ENCODE measurements around the gene GLRA1. TPM values are rescaled to one million over a fixed set of nuclear protein-coding genes. Genes with fewer than 3 reads are reported as not detected.

GLRA1 gene
- total RNA-seq, 4 donors from 2014 or later = not detected

DNA sequence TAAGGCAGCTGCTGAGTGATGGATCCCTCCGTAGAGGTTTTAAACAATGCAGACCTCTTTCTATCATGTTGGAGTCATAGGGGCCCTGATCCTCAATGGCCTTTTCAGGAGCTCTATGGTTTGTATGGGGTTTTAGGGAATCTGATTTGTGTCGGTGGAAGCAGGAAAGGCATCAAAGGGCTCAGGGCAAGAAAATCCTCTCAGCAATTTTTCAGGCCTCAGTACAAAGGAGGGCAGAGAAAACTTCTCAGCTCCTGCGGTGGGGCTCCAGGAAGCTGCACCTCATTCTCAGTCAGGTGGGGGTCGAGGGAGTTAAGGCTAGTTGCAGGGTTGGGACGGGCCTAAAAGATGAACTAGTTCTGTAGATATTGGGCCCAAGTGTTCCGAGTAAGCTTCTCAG is 35.0 kb downstream of the GLRA1 start:
- Histone ChIP-seq H3K27me3 (no peaks in the 10 kb centered on the region), H3K27ac (no peak overlapping the region), H3K4me1 (no peaks in the 10 kb centered on the region), H3K4me3 (no peak overlapping the region), H3K36me3 (no peaks in the 10 kb centered on the region), H3K9me3 (no peaks in the 10 kb centered on the region)
- TF ChIP-seq, protein P1, sequence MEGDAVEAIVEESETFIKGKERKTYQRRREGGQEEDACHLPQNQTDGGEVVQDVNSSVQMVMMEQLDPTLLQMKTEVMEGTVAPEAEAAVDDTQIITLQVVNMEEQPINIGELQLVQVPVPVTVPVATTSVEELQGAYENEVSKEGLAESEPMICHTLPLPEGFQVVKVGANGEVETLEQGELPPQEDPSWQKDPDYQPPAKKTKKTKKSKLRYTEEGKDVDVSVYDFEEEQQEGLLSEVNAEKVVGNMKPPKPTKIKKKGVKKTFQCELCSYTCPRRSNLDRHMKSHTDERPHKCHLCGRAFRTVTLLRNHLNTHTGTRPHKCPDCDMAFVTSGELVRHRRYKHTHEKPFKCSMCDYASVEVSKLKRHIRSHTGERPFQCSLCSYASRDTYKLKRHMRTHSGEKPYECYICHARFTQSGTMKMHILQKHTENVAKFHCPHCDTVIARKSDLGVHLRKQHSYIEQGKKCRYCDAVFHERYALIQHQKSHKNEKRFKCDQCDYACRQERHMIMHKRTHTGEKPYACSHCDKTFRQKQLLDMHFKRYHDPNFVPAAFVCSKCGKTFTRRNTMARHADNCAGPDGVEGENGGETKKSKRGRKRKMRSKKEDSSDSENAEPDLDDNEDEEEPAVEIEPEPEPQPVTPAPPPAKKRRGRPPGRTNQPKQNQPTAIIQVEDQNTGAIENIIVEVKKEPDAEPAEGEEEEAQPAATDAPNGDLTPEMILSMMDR (IDR thresholded peaks at IDR 0.05) = no peak
- TF ChIP-seq EP300 (IDR thresholded peaks at IDR 0.05) = no peak
- TF ChIP-seq POLR2AphosphoS5 (IDR thresholded peaks at IDR 0.05) = no peak
- TF ChIP-seq POLR2A (IDR thresholded peaks at IDR 0.05) = no peak
- no peak for DNase-seq (ENCODE audit: low spot score in 2 of 2)
- WGBS = 70% methylated on average over 6 of the region's 6 CpGs

DNA sequence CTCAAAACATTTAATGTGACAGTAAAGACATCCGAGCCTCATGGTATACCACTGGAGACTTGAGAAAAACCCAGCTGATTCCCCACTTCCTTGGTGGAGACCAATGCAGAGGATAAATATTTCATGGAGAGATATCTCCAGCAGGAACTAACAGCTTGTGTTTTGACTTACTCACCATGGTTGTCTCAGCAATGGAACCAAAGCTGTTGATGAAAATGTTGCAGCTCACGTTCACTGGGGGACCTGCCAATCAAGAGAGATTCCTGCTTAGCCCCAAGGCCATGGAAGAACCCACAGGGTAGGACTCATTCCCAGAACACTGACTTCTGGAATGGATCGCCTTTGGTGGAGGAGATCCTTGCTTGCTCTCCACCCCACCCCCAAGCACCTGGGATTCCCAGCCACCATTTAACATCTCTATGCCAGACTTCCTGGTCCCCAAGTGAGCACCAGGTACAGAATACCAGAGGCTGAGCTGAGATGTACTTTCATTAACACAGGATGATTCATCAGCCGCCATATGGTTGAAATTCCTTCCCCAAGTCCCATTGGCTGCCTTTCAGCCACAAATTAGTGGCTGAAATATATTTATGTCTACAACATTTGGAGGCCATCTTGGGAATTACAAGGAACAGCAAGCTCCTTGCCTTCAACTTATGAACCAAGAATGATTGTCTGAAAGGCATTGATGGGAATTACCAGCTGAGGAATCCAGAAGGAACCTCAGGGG is 37.9 kb downstream of the GLRA1 start:
- no peak for DNase-seq (ENCODE audit: low spot score in 2 of 2)
- TF ChIP-seq POLR2AphosphoS5 (IDR thresholded peaks at IDR 0.05) = no peak
- no peak for TF ChIP-seq EP300 (IDR thresholded peaks at IDR 0.05)
- TF ChIP-seq, protein P1 (IDR thresholded peaks at IDR 0.05) = no peak
- TF ChIP-seq POLR2A (IDR thresholded peaks at IDR 0.05) = no peak
- no peaks in the 10 kb centered on the region for H3K4me1 ChIP-seq
- H3K27ac ChIP-seq = no peak overlapping the region
- WGBS = 57% methylated on average over 3 of the region's 4 CpGs
- no peaks in the 10 kb centered on the region for H3K9me3 ChIP-seq
- no peaks in the 10 kb centered on the region for H3K27me3 ChIP-seq
- H3K36me3 ChIP-seq = no peaks in the 10 kb centered on the region
- no peak overlapping the region for H3K4me3 ChIP-seq

DNA sequence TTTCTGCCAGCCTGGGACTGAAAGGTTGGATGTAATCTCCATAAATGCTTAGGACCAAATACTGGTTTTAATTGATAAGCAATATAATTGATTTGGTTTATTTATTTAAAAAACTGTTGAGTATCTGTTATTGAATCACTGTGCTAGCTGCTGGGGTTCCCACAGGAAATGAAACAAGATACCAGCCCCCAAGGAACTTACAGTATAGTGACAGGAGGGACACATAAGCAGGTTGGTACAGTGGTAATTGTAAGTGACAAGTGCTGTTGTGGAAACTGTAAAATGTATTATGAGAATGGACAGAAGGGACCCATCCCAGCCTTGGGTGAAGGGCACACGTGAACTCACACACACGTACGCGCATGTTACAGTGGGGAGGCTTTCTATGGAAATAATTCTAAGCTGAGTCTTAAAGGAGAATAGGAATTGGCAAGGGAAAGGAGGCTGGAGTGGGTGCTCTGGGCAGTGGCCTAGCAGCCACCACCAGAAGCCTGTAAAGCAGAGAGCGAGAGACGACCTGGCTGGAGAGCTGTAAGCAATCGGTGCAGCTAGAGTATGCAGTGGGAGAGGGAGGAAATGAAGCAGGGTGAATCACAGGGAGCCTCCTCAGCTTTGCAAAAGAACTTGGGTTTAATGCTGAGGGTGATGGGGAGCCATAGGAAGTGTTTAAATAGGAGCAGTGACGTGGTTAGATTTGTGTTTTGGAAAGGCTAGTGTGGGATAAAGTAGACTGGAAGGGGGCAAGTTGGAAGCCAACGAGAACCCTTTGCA is 39.3 kb downstream of the GLRA1 start:
- no peak for DNase-seq (ENCODE audit: low spot score in 2 of 2)
- Histone ChIP-seq H3K36me3 (no peaks in the 10 kb centered on the region), H3K4me3 (no peak overlapping the region), H3K9me3 (no peaks in the 10 kb centered on the region), H3K27ac (no peak overlapping the region), H3K27me3 (no peaks in the 10 kb centered on the region), H3K4me1 (no peaks in the 10 kb centered on the region)
- 75% methylated on average over 9 of the region's 9 CpGs for WGBS
- TF ChIP-seq, protein P1 (IDR thresholded peaks at IDR 0.05) = no peak
- TF ChIP-seq EP300 (IDR thresholded peaks at IDR 0.05) = no peak
- TF ChIP-seq POLR2A (IDR thresholded peaks at IDR 0.05) = no peak
- no peak for TF ChIP-seq POLR2AphosphoS5 (IDR thresholded peaks at IDR 0.05)

DNA sequence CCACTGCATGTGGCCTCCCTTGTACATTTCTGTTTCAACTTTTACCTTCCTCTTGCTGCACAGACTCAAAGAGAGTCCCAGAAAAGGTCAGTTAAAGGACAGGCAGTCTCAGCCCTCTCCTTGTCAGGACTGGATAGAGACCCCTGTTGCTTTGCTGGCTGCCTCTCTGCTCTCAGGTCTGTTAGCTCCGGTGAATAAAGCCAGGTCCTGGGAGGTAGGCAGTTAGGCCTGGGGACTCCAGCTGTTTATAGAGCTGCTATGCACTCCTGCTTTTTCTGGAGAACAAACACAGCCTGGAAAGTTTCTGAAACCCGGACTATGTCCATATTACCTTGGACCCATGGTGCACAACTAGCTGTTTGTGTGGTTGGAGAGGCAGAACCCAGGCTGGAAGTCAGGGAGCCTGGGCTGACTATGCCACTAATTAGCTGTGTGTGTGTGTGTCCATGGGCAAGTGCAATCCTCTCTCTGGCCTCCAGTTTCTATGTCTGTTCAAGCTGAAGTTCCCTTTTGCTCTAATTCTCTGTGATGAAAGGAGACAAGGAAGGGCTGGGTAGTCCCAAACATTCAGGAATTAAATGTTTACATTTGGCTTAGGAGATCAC is 42.9 kb downstream of the GLRA1 start:
- Histone ChIP-seq H3K27ac (no peak overlapping the region), H3K9me3 (peaks cover 3% of the 10 kb centered on the region), H3K4me1 (no peaks in the 10 kb centered on the region), H3K36me3 (no peaks in the 10 kb centered on the region), H3K4me3 (no peak overlapping the region), H3K27me3 (no peaks in the 10 kb centered on the region)
- DNase-seq (ENCODE audit: low spot score in 2 of 2) = no peak
- TF ChIP-seq POLR2A (IDR thresholded peaks at IDR 0.05) (no peak), EP300 (IDR thresholded peaks at IDR 0.05) (no peak), POLR2AphosphoS5 (IDR thresholded peaks at IDR 0.05) (no peak)
- TF ChIP-seq, protein P1 (IDR thresholded peaks at IDR 0.05) = no peak
- 13% methylated on average over 1 of the region's 2 CpGs for WGBS

DNA sequence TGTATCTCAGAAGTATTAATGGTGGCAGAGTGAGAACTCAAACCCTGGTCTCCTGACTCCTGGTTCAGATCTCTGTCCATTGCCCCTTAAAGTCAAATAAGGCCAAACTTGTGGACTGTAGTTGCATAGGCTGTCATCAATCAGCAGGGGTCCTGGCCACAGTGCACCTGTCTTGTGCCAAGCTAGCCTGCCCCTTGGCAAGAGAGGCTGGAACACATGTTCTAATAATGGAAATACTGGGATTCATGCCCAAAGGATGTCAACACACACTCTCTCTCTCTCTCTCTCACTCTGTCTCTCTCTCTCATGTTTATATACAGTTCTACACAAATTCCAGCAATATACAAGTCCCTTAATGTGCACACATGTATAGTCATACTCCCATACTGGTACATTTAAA is 44.3 kb downstream of the GLRA1 start:
- no peaks in the 10 kb centered on the region for H3K4me1 ChIP-seq
- DNase-seq (ENCODE audit: low spot score in 2 of 2) = no peak
- no peaks in the 10 kb centered on the region for H3K36me3 ChIP-seq
- H3K27me3 ChIP-seq = no peaks in the 10 kb centered on the region
- TF ChIP-seq, protein P1 (IDR thresholded peaks at IDR 0.05) = no peak
- TF ChIP-seq POLR2A (IDR thresholded peaks at IDR 0.05) (no peak), POLR2AphosphoS5 (IDR thresholded peaks at IDR 0.05) (no peak), EP300 (IDR thresholded peaks at IDR 0.05) (no peak)
- H3K9me3 ChIP-seq = peaks cover 5% of the 10 kb centered on the region
- no peak overlapping the region for H3K4me3 ChIP-seq
- no peak overlapping the region for H3K27ac ChIP-seq
